GM19397 (cell line): ENCODE results near the gene PARP11.

Source experiments
- ATAC-seq: cut with Tn5 transposase; IDR thresholded peaks from one replicate; pipeline ENCODE4 v1.9.1; 2021; ENCODE audit warnings: mild to moderate bottlenecking, moderate library complexity; ENCODE audit not compliant: unreplicated experiment

PARP11 gene

GRCh38 chr12:3872800-3873636 is at the start of gene PARP11:
PARP11 (minus strand) TSS chr12:3873399; CDS start chr12:3873229, 170 bp downstream.
- peak; percentile 96 for ATAC-seq

- no peak for ATAC-seq
These were observed 48.8 kb upstream of the PARP11 start for GRCh38 chr12:3922033-3922432.

- no peak for ATAC-seq
These were observed 48.3 kb upstream of the PARP11 start for GRCh38 chr12:3921526-3921925.

GRCh38 chr12:3921151-3921471 is 47.9 kb upstream of the PARP11 start:
- ATAC-seq, result no peak

GRCh38 chr12:3920351-3921150 is 47.4 kb upstream of the PARP11 start:
- ATAC-seq, result no peak

GRCh38 chr12:3913278-3913677 is 40.1 kb upstream of the PARP11 start:
- no peak for ATAC-seq

- no peak for ATAC-seq
These were observed 39.7 kb upstream of the PARP11 start for GRCh38 chr12:3912863-3913262.

- no peak for ATAC-seq
These were observed 38.2 kb upstream of the PARP11 start for GRCh38 chr12:3911409-3911808.

- ATAC-seq, result no peak
These were observed 32.5 kb upstream of the PARP11 start for GRCh38 chr12:3905664-3906063.

GRCh38 chr12:3904999-3905398 is 31.8 kb upstream of the PARP11 start:
- ATAC-seq, result no peak

GRCh38 chr12:3902921-3903320 is 29.7 kb upstream of the PARP11 start:
- no peak for ATAC-seq

GRCh38 chr12:3901116-3901515 is 27.9 kb upstream of the PARP11 start:
- ATAC-seq, result no peak

GRCh38 chr12:3898756-3899155 is 25.6 kb upstream of the PARP11 start:
- no peak for ATAC-seq

- no peak for ATAC-seq
These were observed 24.3 kb upstream of the PARP11 start for GRCh38 chr12:3897371-3897971.

- ATAC-seq, result no peak
These were observed 23.7 kb upstream of the PARP11 start for GRCh38 chr12:3896801-3897351.

GRCh38 chr12:3896356-3896755 is 23.2 kb upstream of the PARP11 start:
- no peak for ATAC-seq

- ATAC-seq, result no peak
These were observed 19.4 kb upstream of the PARP11 start for GRCh38 chr12:3892631-3893030.

- no peak for ATAC-seq
These were observed 18.0 kb upstream of the PARP11 start for GRCh38 chr12:3891201-3891600.

GRCh38 chr12:3888659-3889058 is 15.5 kb upstream of the PARP11 start:
- no peak for ATAC-seq

- ATAC-seq, result no peak
These were observed 12.3 kb upstream of the PARP11 start for GRCh38 chr12:3885277-3886094.

- ATAC-seq, result no peak
These were observed 11.5 kb upstream of the PARP11 start for GRCh38 chr12:3884671-3885070.
